Erythroblast (primary cell): ENCODE results near the gene KCTD17.

Experiments
- DNase-seq, 2 experiments: peaks; one replicate each; lab custom pipeline; 2025; lab: John Stamatoyannopoulos, UW
- GATA1 ChIP-seq: IDR thresholded peaks from 2 replicates; pipeline ENCODE4 v1.6.1; 2011; ENCODE audit warnings: low read depth, mild to moderate bottlenecking, control low read depth, low read length, moderate library complexity
- POLR2A ChIP-seq: IDR thresholded peaks from 2 replicates; pipeline ENCODE4 v1.6.1; 2011; ENCODE audit warnings: mild to moderate bottlenecking, low read length

KCTD17 gene

GRCh38 chr22:37043209-37043827 lies 8.2 kb upstream of the KCTD17 start:
- DNase-seq, result no peak
- no peak for TF ChIP-seq POLR2A
- no peak for TF ChIP-seq GATA1

DNA sequence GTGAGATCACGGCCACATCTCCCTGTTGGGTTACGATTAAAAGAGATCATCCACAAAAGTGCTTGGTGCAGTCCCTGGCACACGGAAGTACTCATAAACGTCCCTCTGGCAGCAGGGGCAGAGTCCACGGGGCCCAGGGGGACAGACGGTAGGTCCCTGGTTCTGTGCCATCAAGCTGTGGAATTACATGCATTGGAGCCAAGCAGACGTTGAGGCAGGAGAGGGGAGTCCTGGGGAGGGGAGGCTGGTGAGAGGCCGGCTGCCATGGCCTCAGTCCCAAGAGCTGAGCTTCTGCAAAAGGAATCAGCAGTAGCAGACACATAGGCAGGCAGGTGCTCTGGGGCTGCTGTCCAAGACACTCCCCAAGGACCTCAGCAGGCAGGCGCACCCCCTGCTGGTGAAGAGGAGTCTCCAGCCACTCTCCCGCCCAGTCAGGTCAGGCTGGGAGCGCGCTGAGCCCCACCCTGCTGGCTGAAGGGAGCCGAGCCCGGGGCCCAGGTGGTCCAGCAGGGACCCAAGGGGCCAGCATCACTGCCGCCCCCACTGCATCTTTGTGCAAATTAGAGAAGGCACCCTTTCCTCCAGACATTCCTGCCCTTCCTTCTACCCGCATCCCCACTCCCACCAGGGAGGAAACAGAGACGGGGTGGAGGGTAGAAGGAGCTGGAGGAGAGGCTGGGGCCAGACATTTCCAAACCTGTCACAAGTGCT lies 7.6 kb upstream of the KCTD17 start:
- peak; percentile 82 to 86 for DNase-seq

DNA sequence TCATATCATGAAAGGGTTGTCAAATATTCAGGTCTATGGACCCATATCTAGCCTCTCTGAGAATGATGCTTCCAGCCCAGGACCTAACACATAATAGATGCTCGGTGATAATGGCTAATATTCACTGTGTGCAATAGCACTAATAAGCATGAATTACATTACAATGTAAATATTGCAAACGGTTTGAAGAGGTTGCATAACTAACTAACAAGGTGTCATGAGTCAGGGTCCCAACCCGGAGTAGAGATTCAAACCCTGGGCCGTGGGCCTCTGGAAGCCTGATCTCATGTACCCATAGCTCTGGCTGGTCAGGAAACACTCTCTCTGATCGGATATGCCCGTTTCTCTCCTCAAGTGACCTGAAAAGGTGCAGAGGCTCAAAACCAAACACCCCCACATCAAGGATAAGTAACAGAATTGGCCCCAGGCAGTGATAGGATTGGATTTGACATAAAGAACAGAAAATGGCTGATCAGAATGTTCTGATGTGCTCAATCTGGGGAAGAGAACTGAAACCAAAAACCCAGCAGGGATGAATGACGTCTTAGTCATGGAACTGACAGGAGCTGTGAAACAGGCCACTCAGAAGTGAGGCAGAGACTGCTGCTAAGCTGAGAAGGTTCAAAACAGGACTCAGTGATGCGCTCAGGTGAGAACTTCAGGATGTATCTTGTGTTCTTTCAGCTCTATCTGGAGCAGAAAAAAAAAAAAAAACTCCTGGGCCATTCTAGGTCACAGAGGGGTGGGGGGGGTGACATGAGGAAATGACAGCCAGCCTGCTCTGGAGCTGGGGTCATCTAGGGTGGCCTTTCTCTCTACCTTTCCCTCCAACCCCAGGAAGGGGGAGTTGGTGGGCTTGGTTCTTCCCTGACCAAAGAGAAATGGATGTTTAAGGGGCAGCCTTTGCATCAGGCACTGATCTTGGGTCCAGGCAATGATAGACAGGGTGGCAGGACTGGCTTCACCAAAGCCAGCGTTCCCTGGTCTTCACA lies 6.6 kb upstream of the KCTD17 start:
- TF ChIP-seq GATA1 (no peak), POLR2A (no peak)
- DNase-seq, result no peak

More for the DNA sequence above, 7.6 kb upstream of the KCTD17 start:
- TF ChIP-seq POLR2A, result no peak
- no peak for TF ChIP-seq GATA1

DNA sequence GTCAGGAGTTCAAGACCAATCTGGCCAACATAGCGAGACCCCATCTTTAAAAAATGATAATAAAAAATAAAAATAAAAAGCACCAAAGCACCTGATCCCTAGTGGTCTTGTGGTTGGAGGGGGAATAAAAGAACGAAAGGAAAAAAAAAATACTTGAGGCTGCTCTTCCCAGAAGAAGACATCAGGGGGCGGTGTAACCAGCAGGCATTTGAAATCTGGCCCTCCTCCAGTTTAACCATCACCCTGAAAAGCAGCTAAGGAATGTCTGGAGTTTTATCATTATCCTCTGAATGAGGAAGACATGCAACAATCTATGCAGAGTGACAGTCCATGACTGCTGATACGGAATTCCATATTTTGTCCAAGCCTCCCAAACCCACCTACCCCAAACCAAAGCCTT lies 5.6 kb upstream of the KCTD17 start:
- TF ChIP-seq POLR2A, result no peak
- no peak for TF ChIP-seq GATA1
- DNase-seq, result peak; percentile 35 to 47

GRCh38 chr22:37046589-37046988 lies 5.0 kb upstream of the KCTD17 start:
- DNase-seq, result no peak
- no peak for TF ChIP-seq GATA1
- no peak for TF ChIP-seq POLR2A

DNA sequence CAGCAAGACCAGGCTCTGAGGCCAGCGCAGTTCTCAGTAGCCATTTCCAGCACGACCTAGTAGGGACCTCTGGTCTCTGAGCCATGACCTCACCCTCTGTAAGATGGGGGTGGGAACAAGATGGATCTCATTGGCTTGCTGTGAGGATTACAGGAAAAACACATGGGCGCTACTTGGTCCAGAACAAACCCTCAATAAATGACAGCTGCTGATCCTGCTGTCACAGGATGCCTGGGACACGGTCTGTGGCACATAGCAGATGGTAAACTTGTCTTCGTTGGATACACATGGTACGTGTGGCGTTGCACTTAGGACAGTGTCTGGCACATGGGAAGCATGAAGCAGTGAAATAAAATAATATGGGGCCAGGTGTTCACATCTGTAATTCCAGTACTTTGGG lies 4.5 kb upstream of the KCTD17 start:
- no peak for DNase-seq
- no peak for TF ChIP-seq POLR2A
- TF ChIP-seq GATA1, result no peak

DNA sequence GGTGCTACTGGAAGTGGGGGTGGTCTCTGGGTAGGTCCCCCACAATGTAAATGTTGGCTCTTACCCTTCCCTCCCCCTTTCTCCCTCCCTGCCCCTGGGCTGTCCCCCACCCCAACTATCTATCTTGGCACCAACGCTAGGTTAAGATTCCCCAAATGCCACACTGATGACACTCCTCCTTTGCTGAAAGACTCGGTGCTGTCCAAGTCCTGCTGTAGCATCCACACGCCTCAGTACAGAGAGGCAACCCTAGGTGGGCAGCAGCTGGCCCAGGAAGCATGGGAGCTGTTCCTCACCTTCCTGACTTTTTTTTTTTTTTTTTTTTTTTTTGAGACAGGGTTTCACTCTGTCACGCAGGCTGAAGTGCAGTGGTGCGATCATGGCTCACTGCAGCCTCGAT lies 3.4 kb upstream of the KCTD17 start:
- TF ChIP-seq GATA1, result no peak
- no peak for TF ChIP-seq POLR2A
- DNase-seq, result no peak

- no peak for DNase-seq
- TF ChIP-seq GATA1 (no peak), POLR2A (no peak)
Measured at GRCh38 chr22:37049224-37049623, 2.3 kb upstream of the KCTD17 start.

GRCh38 chr22:37050913-37051312 lies 629 bp upstream of the KCTD17 start:
- no peak for DNase-seq

DNA sequence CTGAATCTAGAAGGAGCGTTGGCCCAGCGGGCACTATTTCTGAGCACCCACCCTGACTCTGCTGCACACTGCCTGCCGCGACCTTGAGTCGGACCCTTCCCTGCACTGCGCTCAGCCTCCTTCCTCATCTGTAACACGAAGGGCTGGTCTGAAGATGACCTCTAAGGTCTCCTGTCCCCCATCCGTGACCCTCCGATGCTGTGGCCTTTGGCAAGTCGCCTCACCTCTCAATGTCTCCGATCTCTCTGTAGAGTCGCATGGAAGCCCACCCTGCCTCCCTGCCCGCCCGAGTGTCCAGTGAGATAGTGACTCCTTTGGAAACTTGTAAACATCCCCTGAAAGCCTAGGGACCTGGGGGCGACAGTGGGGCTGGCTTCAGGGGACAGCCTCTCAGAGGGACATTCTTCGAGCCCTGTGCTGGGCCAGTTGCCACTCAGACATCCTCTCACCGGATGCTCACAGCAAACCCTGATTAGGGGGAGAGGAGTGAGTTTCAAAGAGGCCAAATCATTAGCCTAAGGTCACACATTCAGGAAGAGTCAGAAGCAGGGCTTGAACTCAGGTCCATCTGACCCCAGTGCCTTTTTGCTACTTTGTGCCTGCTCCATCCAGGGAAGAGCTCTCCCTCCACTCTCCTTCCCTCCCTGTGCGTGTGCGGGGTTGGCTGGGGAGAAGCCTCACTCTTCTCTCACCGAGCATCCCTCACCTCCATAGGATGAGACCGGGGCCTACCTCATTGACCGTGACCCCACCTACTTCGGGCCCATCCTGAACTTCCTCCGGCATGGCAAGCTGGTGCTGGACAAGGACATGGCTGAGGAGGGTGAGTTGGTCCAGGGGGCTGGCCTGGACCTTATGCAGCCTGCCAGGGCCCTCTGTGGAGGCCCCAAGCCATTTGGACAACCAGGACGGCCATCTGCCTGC lies 1.1 kb downstream of the KCTD17 start:
- TF ChIP-seq GATA1 (no peak), POLR2A (no peak)

More at GRCh38 chr22:37050913-37051312, 629 bp upstream of the KCTD17 start:
- TF ChIP-seq GATA1 (no peak), POLR2A (no peak)

GRCh38 chr22:37053310-37054055 lies 1.9 kb downstream of the KCTD17 start:
- peak; percentile 21 to 27 for DNase-seq
- no peak for TF ChIP-seq POLR2A
- no peak for TF ChIP-seq GATA1

More for the DNA sequence above, 1.1 kb downstream of the KCTD17 start:
- no peak for DNase-seq

DNA sequence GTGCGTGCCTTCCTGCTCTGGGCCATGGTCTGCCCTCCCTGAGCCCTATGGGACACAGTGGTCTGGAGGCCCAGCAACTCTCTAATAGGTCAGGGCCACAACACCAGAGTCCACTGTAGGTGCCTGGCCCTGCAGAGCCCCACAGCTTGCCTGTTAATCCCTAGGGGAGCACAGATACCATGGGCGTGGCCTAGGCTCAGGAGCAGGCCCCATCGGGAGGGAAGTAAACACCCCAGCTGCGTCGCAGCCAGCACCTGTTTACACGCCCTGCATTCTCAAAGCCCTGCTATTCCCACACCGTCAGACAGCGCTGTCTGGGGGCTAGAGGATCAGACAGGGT lies 2.5 kb downstream of the KCTD17 start:
- TF ChIP-seq GATA1 (no peak), POLR2A (no peak)
- no peak for DNase-seq
